GM19023 (cell line): ENCODE results near the gene SNX14.
A peak's percentile ranks its signal among the peaks of the same experiment; 100 is the strongest.

Experiments used
- ATAC-seq: cut with Tn5 transposase; IDR thresholded peaks from one replicate; pipeline ENCODE4 v1.9.1; 2021; ENCODE audit warnings: mild to moderate bottlenecking, moderate library complexity; ENCODE audit not compliant: unreplicated experiment

The SNX14 gene

GRCh38 chr6:85464722-85465150 lies 128.9 kb downstream of the SNX14 start:
- ATAC-seq, result no peak

GRCh38 chr6:85464260-85464644 lies 129.4 kb downstream of the SNX14 start:
- ATAC-seq, result no peak

- ATAC-seq, result no peak
Observed at GRCh38 chr6:85463621-85464259, 129.9 kb downstream of the SNX14 start.

GRCh38 chr6:85462673-85463072 lies 131.0 kb downstream of the SNX14 start:
- no peak for ATAC-seq

- ATAC-seq, result peak; percentile 6
Observed at GRCh38 chr6:85461798-85462170, 131.9 kb downstream of the SNX14 start.

GRCh38 chr6:85460921-85461797 lies 132.5 kb downstream of the SNX14 start:
- ATAC-seq, result peak; percentile 74

- ATAC-seq, result no peak
Observed at GRCh38 chr6:85460154-85460920, 133.3 kb downstream of the SNX14 start.

- no peak for ATAC-seq
Observed at GRCh38 chr6:85459224-85459901, 134.3 kb downstream of the SNX14 start.

- ATAC-seq, result no peak
Observed at GRCh38 chr6:85458782-85459181, 134.9 kb downstream of the SNX14 start.

GRCh38 chr6:85458184-85458583 lies 135.5 kb downstream of the SNX14 start:
- ATAC-seq, result no peak

- no peak for ATAC-seq
Observed at GRCh38 chr6:85456782-85457181, 136.9 kb downstream of the SNX14 start.
